GM19238 (cell line): ENCODE results near the gene DNAJB12.
"Not testable (repeated sequence)": the region's sequence is repeated elsewhere in the genome, so short reads cannot be mapped to it uniquely, and the experiment has no call there.

ENCODE experiments used
- DNase-seq: peaks from one replicate; pipeline ENCODE4 v3.0.0; 2011; ENCODE audit warnings: low spot score; ENCODE audit not compliant: insufficient read length

DNAJB12 gene

GRCh38 chr10:72354356-72355213 lies at the start of gene DNAJB12:
Gene DNAJB12, minus strand, starts transcription at chr10:72354919. Its CDS starts 22 bp downstream, at chr10:72354897.
- DNase-seq: peak; percentile 90

DNA sequence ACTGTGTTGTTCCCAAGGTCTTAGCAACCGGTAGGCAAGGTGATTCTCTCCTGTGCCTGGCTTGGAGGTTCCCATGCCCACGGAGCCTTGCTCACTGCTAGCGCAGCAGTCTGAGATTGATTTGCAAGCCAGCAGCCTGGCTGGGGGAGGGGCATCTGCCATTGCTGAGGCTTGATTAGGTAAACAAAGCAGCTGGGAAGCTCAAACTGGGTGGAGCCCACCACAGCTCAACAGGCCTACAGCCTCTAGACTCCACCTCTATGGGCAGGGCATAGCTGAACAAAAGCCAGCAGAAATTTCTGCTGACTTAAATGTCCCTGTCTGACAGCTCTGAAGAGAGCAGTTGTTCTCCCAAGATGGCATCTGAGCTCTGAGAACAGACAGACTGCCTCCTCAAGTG lies 40.9 kb upstream of the DNAJB12 start:
- DNase-seq: not testable (repeated sequence)

- DNase-seq: no peak
These were observed 37.9 kb upstream of the DNAJB12 start for GRCh38 chr10:72392571-72392970.

- no peak for DNase-seq
These were observed 36.0 kb upstream of the DNAJB12 start for GRCh38 chr10:72390764-72391163.

GRCh38 chr10:72389716-72390115 lies 35.0 kb upstream of the DNAJB12 start:
- no peak for DNase-seq

DNA sequence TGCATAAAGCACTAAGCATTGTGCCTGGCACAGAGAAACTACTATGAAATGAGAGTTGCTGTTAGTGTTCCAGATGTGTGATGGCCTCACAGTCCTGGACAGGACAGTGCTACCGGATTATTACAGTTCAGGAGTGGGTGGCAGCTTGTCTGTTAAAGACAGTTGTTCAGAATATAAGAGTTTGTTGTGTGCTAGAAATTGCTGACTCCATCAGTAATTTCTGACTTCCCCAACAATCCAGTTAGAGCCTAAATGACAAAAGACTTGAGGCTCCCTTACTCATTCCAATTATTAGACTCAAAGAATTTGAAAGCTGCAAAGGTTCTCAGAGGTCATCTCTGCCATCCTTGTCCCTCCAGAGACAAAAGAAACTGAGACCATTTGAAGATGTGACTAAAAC lies 34.3 kb upstream of the DNAJB12 start:
- no peak for DNase-seq

GRCh38 chr10:72388062-72388461 lies 33.3 kb upstream of the DNAJB12 start:
- DNase-seq: no peak

DNA sequence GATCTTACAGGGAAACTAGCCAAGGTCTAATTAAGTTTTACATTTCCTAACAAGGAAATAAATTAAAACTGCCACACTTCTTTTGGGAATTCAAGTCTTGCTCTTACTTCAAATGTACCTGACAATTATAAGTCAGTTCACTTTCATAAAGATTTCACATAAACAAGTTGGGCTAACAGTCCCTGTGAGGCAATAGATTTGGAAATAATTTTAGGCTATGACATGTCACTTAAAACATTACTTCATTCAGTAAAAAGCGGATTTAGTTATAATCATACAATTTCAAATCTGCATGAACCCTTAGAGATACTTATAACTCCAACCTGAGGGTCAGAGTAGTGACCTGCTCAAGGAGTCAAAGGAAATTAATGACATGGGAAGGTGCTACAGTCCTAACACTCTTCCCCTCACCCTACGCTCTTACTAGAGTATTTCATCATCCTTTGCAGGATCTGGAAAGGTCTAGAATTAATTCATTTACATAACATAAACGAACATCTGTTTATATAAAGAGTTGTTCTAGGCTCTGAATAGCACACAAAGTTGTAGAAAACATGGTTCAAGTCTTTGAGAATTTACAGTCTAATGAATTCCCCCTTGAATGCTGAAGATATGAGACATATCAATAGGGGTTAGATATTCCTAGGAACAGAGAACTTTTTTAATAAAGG lies 32.3 kb upstream of the DNAJB12 start:
- no peak for DNase-seq

DNA sequence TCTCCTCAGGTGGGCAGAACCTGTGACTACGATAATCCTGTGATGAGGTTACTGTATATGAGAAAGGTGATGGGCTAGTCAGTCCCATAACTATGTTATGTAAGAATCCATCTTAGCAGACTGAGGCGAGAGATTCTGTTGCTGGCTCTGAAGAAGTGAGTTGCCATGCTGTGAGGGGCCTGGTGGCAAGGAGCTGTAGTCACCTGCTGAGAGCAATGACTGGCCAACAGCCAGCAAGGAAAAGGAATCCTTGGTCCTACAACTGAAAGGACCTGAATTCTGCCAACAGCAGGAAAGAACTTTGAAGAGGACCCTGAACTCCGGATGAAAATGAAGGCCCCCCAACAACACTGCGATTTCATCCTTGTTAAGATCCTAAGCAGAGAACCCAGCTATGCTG lies 31.0 kb upstream of the DNAJB12 start:
- DNase-seq: no peak

GRCh38 chr10:72384982-72385381 lies 30.3 kb upstream of the DNAJB12 start:
- DNase-seq: not testable (repeated sequence)

GRCh38 chr10:72379776-72380175 lies 25.1 kb upstream of the DNAJB12 start:
- DNase-seq: no peak

- DNase-seq: no peak
These were observed 24.3 kb upstream of the DNAJB12 start for GRCh38 chr10:72379062-72379461.

DNA sequence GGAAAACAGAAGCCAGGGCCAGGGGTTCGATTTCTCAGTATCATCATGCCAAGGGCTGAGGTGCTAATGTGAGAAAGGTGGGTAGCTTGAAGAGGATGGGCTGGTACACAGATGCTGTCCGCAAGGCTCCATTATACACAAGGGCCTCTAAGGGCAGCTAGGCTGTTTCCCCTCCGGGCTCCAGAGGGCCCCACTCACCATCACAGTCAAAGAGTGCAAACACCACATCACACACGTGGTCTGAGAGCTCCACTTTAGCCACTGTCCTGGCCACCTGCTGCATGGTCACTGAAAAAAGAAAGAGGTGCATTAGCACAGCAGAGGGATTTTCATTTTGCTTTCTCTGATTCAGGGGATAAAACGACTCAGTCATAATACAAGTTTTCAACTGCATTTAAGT lies 20.9 kb upstream of the DNAJB12 start:
- DNase-seq: no peak

DNA sequence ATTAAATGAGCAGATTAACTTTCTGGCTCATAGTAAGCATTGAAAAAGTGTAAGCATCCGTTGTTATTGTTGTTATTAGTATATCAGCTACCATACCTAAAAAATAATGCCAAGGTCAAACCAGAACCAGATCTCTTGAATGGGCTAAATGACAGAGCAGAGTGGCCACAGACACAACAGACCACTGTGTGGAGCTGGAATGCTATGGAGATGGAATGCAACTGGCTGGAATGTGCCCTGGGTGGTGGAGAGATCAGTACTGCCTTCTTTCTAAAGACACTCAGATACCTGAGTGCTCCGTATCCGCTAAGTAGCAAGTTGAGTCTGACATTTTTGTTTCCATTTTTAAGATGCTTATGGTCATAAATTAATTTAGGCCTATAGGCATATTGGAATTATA lies 20.5 kb upstream of the DNAJB12 start:
- DNase-seq: no peak

GRCh38 chr10:72370201-72370722 lies 15.5 kb upstream of the DNAJB12 start:
- no peak for DNase-seq

GRCh38 chr10:72367301-72367960 lies 12.7 kb upstream of the DNAJB12 start:
- DNase-seq: no peak

GRCh38 chr10:72365106-72365895 lies 10.6 kb upstream of the DNAJB12 start:
- no peak for DNase-seq

GRCh38 chr10:72364239-72364777 lies 9.6 kb upstream of the DNAJB12 start:
- DNase-seq: peak; percentile 73

- no peak for DNase-seq
These were observed 2.3 kb upstream of the DNAJB12 start for GRCh38 chr10:72356987-72357386.

DNA sequence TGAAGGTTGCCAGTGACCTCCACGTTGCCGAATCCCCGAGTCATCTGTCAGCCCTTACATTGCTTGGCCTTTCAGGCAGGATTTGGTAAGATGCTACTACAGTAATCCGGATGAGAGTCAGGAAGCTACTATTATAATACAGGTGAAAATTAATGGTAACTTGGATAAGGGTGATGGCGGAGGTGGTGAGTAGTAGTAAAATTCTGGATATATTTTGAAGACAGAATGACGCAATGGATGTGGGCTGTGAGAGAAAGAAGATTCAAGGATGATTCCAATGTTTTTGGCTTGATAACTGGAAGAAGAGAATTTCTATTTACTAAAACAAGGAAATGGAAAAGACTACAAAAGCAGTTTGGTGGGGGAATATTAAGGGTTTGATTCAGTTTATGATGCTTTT lies 1.4 kb upstream of the DNAJB12 start:
- DNase-seq: no peak

DNA sequence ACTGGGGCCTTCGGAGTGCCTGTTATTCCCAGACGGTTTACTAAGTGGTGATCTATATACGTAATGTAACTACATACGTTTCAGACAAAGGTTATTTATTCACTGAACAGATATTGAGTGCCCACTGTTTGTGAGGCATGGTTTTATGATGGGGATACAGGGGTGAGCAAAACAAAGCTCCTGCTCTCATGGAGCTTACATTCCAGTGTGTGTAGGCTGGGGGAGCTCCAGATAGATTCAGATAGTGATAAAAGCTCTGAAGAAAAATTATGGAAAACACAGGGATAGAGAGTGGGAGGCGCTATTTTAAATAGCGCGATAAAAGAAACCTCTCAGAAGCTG lies 466 bp upstream of the DNAJB12 start:
- DNase-seq: no peak
